Fibroblast of pulmonary artery (primary cell): ENCODE data around the gene NGFR.

Experiments
- DNase-seq: peaks from one replicate; pipeline ENCODE4 v3.0.0-alpha.2; 2010; ENCODE audit warnings: low read depth
- H3K4me3 ChIP-seq: replicated peaks from 2 replicates; pipeline ENCODE4 v1.5.1; 2011; ENCODE audit warnings: low read depth, mild to moderate bottlenecking, control low read depth, low read length, moderate library complexity
- CTCF ChIP-seq: IDR thresholded peaks from 2 replicates; pipeline ENCODE4 v1.5.1; 2011; ENCODE audit warnings: mild to moderate bottlenecking, control low read depth, low read length, inconsistent platforms; ENCODE audit errors: missing control alignments

NGFR gene

GRCh38 chr17:49504369-49504768, 9.3 kb downstream of the NGFR start:
- H3K4me3 ChIP-seq, result no peak overlapping the region
- no peak for DNase-seq
- TF ChIP-seq CTCF, result no peak

DNA sequence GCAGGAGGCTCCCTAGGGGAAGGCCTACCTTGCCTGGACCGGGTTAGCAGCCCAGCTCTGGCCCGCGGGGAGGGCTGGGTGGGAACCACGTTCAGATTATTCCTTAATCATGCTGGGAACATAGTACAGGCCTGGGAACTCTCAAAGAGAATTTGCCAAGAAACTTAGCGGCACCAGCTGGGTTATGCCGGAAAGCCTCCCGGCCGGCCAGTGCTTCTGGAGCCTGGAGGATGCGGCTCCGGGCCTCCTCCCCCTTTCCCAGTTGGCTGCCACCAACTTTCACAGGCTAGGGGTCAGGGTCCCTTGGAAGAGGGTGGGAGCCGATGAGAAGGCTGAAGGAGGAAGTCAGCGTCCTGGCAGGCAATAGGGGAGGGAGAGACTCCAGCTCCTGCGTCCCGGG, 10.8 kb downstream of the NGFR start:
- no peak for TF ChIP-seq CTCF
- H3K4me3 ChIP-seq, result no peak overlapping the region
- DNase-seq, result no peak

- DNase-seq, result no peak
- no peak overlapping the region for H3K4me3 ChIP-seq
- no peak for TF ChIP-seq CTCF
Measured at GRCh38 chr17:49506282-49506681, 11.2 kb downstream of the NGFR start.

- no peak overlapping the region for H3K4me3 ChIP-seq
- DNase-seq, result no peak
- no peak for TF ChIP-seq CTCF
Measured at GRCh38 chr17:49508061-49508865, 13.2 kb downstream of the NGFR start.

DNA sequence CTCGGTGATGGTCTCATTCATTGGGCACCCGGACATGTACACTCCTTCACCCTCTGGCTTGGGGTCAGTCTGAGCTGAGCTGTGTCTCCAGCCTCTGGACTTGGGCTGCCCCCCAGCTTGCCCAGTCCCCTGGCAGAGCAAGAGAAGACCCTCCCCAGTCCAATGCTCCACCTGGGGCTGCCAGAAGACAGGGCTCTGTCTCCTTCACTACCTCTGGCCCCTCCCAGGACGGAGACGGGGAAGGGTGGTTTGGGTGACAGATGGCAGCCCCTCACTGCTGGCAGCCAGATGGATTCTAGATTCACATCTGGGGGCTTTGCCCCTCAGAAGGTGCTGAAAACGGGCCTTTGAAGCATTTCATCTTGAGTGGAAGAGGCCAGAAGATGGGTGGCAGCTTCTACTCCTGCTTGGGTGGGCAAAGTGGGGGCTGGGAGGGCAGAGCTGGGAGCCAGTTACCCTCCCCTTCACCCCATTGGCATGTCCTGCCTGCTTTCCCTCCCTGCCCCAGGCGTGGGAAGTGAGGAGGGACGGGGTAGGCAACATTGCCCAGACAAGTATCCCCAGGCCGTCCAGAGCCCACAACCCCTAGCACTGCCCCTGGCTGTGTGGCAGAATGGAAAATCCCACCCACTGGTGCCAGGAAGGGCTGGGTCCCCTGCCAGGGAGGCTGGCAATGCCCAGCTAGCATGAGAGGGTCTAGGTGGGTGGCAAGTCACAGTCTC, 13.9 kb downstream of the NGFR start:
- no peak overlapping the region for H3K4me3 ChIP-seq
- TF ChIP-seq CTCF, result no peak

DNA sequence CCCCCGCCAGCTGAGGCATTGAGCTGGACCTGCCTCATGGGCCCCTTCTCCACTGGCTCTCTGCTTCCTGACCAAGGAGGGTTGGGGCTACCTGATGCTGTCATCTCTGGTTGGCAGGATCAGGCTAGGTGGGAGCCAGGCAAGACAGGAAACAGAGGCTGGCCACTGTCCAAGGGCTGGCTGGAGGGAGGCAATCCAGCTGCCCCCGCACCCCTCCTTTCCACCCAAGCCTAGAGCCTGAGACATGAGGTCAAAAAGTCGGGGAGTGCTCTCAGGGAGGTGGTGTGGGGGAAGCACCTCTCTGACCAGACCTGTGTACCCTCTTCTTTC, 14.5 kb downstream of the NGFR start:
- no peak overlapping the region for H3K4me3 ChIP-seq
- DNase-seq, result no peak
- no peak for TF ChIP-seq CTCF

More for the DNA sequence above, 13.9 kb downstream of the NGFR start:
- DNase-seq, result no peak
